ENCODE measurements around the gene VIPR1. TPM values are rescaled to one million over a fixed set of nuclear protein-coding genes. Genes with fewer than 3 reads are reported as not detected.

Gene VIPR1
- total RNA-seq, 8 experiments from 2014 or later = 0.21 to 2.9 (median 0.59) TPM

GRCh38 chr3:42581709-42582473 lies 79.4 kb downstream of the VIPR1 start, which contains the start of gene SEC22C:
Gene SEC22C (minus strand): TSS chr3:42581967. CDS start chr3:42569046, 12,921 bp downstream.
- peak within 1 kb of the TSS; percentile 67 to 98 (median 80) for H3K4me3 ChIP-seq
- in situ Hi-C loops (cut with MboI; ENCODE audit: low pct_unique_long_range_greater_than_20kb in 2 of 9, low sequenced_read_pairs in 9 of 9, unreplicated experiment in 9 of 9) = no loop called here
- peak; percentile 90 to 97 (median 95) for ATAC-seq (replicated peaks in 6 of 8)
- H3K4me1 ChIP-seq (replicated peaks in 1 of 2) = peaks cover 14 to 15% of the 10 kb centered on the region in 2 donors
- WGBS, 10 experiments = 0 to 3% (median 0%) methylated on average over 2 to 10 of the region's 77 CpGs; no CpG with 5 or more reads in 5 of the 10 experiments
- peak within 1 kb of the TSS; percentile 74 to 78 for H3K27ac ChIP-seq

- Histone ChIP-seq H3K4me1 (replicated peaks in 1 of 2) (peaks cover 14 to 15% of the 10 kb centered on the region in 2 donors), H3K4me3 (peak overlapping the region; percentile 67 to 98 (median 80)), H3K27ac (peak overlapping the region; percentile 64)
- no peak for ATAC-seq (replicated peaks in 6 of 8)
- 0 to 20% (median 0%) methylated on average over 1 to 3 of the region's 3 CpGs; no CpG with 5 or more reads in 3 of the 10 experiments for WGBS, 10 experiments
- in situ Hi-C loops (cut with MboI; ENCODE audit: low pct_unique_long_range_greater_than_20kb in 2 of 9, low sequenced_read_pairs in 9 of 9, unreplicated experiment in 9 of 9) = no loop called here
Measured at GRCh38 chr3:42582474-42583070, 80.1 kb downstream of the VIPR1 start.

Other genes starting within 250 kb of the VIPR1 start
- 10 to 100 TPM in 1 of 8 experiments, 1 to 10 TPM in 1, under 1 TPM in 2, not detected in 4; 0.22 to 30.8 (median 1.6) TPM for gene CCK, start 236.5 kb upstream of the VIPR1 start, total RNA-seq
- gene LYZL4, start 92.0 kb upstream of the VIPR1 start, total RNA-seq = not detected
- 10 to 100 TPM; 26.5 to 56.6 (median 32.5) TPM for gene SEC22C, start 79.3 kb downstream of the VIPR1 start, total RNA-seq
- 10 to 100 TPM; 20.0 to 41.6 (median 33.1) TPM for gene SS18L2, start 88.2 kb downstream of the VIPR1 start, total RNA-seq
- gene NKTR, start 98.0 kb downstream of the VIPR1 start, total RNA-seq = 100 to 1,000 TPM in 2 of 8 experiments, 10 to 100 TPM in 6; 44.4 to 140 (median 76.5) TPM
- gene ZBTB47, start 151.1 kb downstream of the VIPR1 start, total RNA-seq = 10 to 100 TPM in 3 of 8 experiments, 1 to 10 TPM in 5; 3.3 to 20.7 (median 7.7) TPM
- gene KLHL40, start 182.9 kb downstream of the VIPR1 start, total RNA-seq = under 1 TPM in 3 of 8 experiments, not detected in 5; 0.05 to 0.38 (median 0.15) TPM
- 1 to 10 TPM in 3 of 8 experiments, under 1 TPM in 3, not detected in 2; 0.22 to 2.6 (median 1.2) TPM for gene HHATL, start 200.2 kb downstream of the VIPR1 start, total RNA-seq